Sigmoid colon (tissue), 7 donors: ENCODE data around the gene ANKRD13D. TPM values are rescaled to one million over a fixed set of nuclear protein-coding genes. Genes with fewer than 3 reads are reported as not detected.

Experiments used
- DNase-seq: peaks from one replicate; pipeline ENCODE4 v3.0.0-alpha.2; 2019
- H3K27ac ChIP-seq, 4 donors: fragments of 200-600 bp; sonication (generic); one replicate each; pipeline ENCODE4 v1.5.1; 2016 to 2019; ENCODE audit warnings: mild to moderate bottlenecking in 1 of 4
- H3K27me3 ChIP-seq, 3 donors: fragments of 200-600 bp; sonication (generic); one replicate each; pipeline ENCODE4 v1.5.1; 2019; ENCODE audit warnings: mild to moderate bottlenecking in 1 of 3
- H3K36me3 ChIP-seq, 4 donors: fragments of 200-600 bp; sonication (generic); one replicate each; pipeline ENCODE4 v1.5.1; 2016 to 2019
- H3K4me1 ChIP-seq, 4 donors: fragments of 200-600 bp; sonication (generic); one replicate each; pipeline ENCODE4 v1.5.1; 2017 to 2019
- H3K4me3 ChIP-seq, 4 donors: fragments of 200-600 bp; sonication (generic); one replicate each; pipeline ENCODE4 v1.5.1; 2017 to 2019; ENCODE audit warnings: mild to moderate bottlenecking in 2 of 4, moderate library complexity in 1 of 4
- H3K9me3 ChIP-seq, 4 donors: fragments of 200-600 bp in 3 of 4; sonication (generic) in 3 of 4; one replicate each; pipeline versions ENCODE4 v1.5.1 to v1.6.1; 2013 to 2019
- EP300 ChIP-seq, 4 donors: sonication (generic); formaldehyde crosslinking; IDR thresholded peaks; one replicate each; pipeline ENCODE4 v1.6.1; 2017; ENCODE audit warnings: antibody characterized with exemption in 4 of 4
- POLR2A ChIP-seq, 2 donors: fragments of 450-650 bp; IDR thresholded peaks; one replicate each; pipeline ENCODE4 v1.6.1; 2016; ENCODE audit warnings: antibody characterized with exemption in 2 of 2, mild to moderate bottlenecking in 2 of 2, moderate library complexity in 2 of 2
- POLR2AphosphoS5 ChIP-seq, 4 donors: sonication (generic); formaldehyde crosslinking; IDR thresholded peaks; one replicate each; pipeline ENCODE4 v1.6.1; 2017; ENCODE audit warnings: antibody characterized with exemption in 4 of 4
- WGBS, 2 donors: extraction: QIAGEN DNeasy Blood & Tissue Kit; methylation state at CpG; one replicate each; pipeline ENCODE4 v1.1.7; 2013; 5-methylcytosine and 5-hydroxymethylcytosine counted together
- intact Hi-C: fragments of 100-400 bp; cut with DNase I; formaldehyde crosslinking; loops from one replicate; pipeline ENCODE4 v1.15.1; 2023
- polyA plus RNA-seq, 3 donors: library from polyadenylated mRNA; stranded (reverse); fragments of 200-250 nt; gene quantifications; one replicate each; pipeline ENCODE4 v1.2.3, GENCODE V29; 2013
- total RNA-seq, 4 donors: library from RNA; depleted of rRNA; stranded (reverse); fragments of >200 nt; gene quantifications; one replicate each; pipeline ENCODE4 v1.1.0, GENCODE V29; 2016
- TF ChIP-seq, protein P1 (sequence below), 4 experiments: fragments of 450-650 bp in 3 of 4; fragments of 200-600 bp in 1 of 4; IDR thresholded peaks; one replicate each; pipeline ENCODE4 v1.5.1; 2016 to 2019; ENCODE audit warnings: antibody characterized with exemption in 4 of 4, mild to moderate bottlenecking in 3 of 4, moderate library complexity in 2 of 4
- donor health status: healthy with polysubstance abuse.
- donor health status: Bipolar disorder and iron deficiency.
- donor health status: healthy.

Gene ANKRD13D
- total and polyA plus RNA-seq, 7 donors: 9.0 to 45.7 (median 24.0) TPM

DNA sequence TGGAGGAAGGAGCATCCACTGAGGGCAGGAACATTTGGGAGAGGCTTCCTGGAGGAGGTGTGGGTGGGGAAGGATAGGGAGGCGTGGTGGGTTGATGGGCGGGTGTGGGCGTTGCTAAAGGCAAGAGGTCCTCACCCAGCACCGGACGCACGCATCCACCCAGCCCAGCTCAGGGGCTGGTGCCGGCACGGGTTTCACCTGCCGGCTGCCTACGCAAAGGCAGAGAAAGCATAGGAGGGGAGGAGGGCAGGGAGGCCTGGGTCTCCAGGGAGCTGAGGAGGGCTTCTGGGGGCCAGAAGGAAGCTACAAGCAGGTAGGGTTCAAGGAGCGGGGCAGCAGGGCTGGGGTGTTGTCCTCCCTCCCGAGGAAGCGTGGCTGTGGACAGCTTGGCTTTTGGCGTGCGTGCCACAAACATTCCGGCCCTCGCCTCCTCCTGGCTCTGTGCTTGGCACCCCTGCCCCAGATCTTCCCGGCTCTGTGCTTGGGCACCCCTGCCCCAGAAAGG lies 22.0 kb downstream of the ANKRD13D start:
- no peak for TF ChIP-seq POLR2A (IDR thresholded peaks at IDR 0.05)
- no peak for TF ChIP-seq EP300 (IDR thresholded peaks at IDR 0.05)
- 86 to 92% methylated on average over 18 of the region's 18 CpGs for WGBS, 2 donors
- H3K36me3 ChIP-seq: peaks cover 0 to 26% (median 3%) of the 10 kb centered on the region in 4 donors
- H3K4me3 ChIP-seq: no peak overlapping the region
- H3K27me3 ChIP-seq: no peaks in the 10 kb centered on the region
- DNase-seq: no peak
- no peaks in the 10 kb centered on the region for H3K4me1 ChIP-seq
- intact Hi-C loops: no loop called here
- H3K9me3 ChIP-seq: no peaks in the 10 kb centered on the region
- no peak overlapping the region for H3K27ac ChIP-seq

DNA sequence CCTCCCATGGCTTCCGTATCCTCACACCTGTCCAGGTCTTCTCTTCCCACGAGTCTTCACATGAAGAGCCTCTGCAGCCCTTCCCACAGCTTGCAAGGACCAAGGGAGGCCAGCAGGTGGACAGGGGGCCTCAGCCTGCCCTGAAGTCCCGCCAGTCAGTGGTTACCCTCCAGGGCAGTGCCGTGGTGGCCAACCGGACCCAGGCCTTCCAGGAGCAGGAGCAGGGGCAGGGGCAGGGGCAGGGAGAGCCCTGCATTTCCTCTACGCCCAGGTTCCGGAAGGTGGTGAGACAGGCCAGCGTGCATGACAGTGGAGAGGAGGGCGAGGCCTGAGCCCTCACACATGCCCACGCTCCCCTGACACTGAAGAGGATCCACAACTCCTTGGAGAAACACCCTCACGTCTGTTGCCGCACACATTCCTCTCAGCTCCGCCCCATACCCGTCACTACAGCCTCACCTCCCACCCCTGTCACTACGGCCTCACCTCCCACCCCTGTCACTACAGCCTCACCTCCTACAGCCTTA lies 22.5 kb downstream of the ANKRD13D start:
- WGBS, 2 donors: 75 to 83% methylated on average over 15 of the region's 15 CpGs
- no peaks in the 10 kb centered on the region for H3K27me3 ChIP-seq
- H3K4me3 ChIP-seq: no peak overlapping the region
- H3K4me1 ChIP-seq: peaks cover 0 to 3% (median 1%) of the 10 kb centered on the region in 4 donors
- no peak for DNase-seq
- H3K27ac ChIP-seq: no peak overlapping the region
- TF ChIP-seq POLR2AphosphoS5 (IDR thresholded peaks at IDR 0.05): no peak
- no peak for TF ChIP-seq EP300 (IDR thresholded peaks at IDR 0.05)
- no peak for TF ChIP-seq POLR2A (IDR thresholded peaks at IDR 0.05)
- TF ChIP-seq, protein P1, sequence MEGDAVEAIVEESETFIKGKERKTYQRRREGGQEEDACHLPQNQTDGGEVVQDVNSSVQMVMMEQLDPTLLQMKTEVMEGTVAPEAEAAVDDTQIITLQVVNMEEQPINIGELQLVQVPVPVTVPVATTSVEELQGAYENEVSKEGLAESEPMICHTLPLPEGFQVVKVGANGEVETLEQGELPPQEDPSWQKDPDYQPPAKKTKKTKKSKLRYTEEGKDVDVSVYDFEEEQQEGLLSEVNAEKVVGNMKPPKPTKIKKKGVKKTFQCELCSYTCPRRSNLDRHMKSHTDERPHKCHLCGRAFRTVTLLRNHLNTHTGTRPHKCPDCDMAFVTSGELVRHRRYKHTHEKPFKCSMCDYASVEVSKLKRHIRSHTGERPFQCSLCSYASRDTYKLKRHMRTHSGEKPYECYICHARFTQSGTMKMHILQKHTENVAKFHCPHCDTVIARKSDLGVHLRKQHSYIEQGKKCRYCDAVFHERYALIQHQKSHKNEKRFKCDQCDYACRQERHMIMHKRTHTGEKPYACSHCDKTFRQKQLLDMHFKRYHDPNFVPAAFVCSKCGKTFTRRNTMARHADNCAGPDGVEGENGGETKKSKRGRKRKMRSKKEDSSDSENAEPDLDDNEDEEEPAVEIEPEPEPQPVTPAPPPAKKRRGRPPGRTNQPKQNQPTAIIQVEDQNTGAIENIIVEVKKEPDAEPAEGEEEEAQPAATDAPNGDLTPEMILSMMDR (IDR thresholded peaks at IDR 0.05): no peak
- intact Hi-C loops: no loop called here
- H3K9me3 ChIP-seq: no peaks in the 10 kb centered on the region
- H3K36me3 ChIP-seq: peaks cover 0 to 26% (median 3%) of the 10 kb centered on the region in 4 donors

DNA sequence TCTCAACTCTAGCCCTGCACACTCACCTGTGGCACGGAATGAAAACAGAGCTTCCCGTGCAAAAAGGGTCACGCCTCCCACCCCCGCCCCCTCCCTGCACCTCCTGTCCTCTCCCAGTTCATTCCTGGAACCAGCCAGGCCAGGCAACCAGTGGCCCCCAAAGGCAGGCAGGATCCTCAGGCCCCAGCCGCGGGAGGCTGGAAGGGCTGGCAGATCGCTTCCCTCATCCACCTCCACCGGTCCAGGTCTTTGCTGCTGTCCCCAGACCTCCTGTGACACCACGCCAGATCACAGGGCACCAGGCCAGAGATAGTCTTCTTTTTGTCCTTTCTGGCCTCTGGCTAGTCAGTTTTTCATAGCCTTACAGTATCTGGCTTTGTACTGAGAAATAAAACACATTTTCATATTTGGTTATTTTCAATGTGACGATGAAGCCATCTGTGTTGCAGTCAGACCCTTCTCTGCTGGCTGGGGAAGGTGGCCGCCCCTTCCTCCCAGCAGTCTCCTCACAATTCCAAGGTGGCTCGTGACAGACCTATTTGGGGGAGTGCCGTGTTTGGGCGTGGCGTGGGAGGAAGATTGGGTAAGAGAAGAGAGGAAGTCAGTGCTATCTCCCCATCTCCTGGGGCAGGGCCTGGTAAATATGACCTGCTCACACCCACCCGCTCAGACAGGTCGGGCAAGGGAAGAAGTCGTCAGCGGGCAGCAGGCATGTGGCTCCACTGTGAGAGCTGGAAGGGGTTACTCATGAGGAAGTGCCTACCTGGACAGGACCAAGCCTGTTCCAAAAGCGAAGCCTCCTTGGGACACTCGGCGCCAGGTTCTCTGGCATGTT lies 23.3 kb downstream of the ANKRD13D start:
- Histone ChIP-seq H3K27me3 (no peaks in the 10 kb centered on the region), H3K4me1 (peaks cover 0 to 5% (median 3%) of the 10 kb centered on the region in 4 donors), H3K36me3 (peaks cover 0 to 26% (median 3%) of the 10 kb centered on the region in 4 donors), H3K27ac (peak overlapping the region in 1 of 4 donors; percentile 14), H3K4me3 (no peak overlapping the region), H3K9me3 (no peaks in the 10 kb centered on the region)
- WGBS, 2 donors: 31 to 67% methylated on average over 22 of the region's 22 CpGs
- intact Hi-C loops: no loop called here
- no peak for DNase-seq
- TF ChIP-seq EP300 (IDR thresholded peaks at IDR 0.05) (no peak), POLR2AphosphoS5 (IDR thresholded peaks at IDR 0.05) (no peak)
- TF ChIP-seq, protein P1 (IDR thresholded peaks at IDR 0.05): no peak

DNA sequence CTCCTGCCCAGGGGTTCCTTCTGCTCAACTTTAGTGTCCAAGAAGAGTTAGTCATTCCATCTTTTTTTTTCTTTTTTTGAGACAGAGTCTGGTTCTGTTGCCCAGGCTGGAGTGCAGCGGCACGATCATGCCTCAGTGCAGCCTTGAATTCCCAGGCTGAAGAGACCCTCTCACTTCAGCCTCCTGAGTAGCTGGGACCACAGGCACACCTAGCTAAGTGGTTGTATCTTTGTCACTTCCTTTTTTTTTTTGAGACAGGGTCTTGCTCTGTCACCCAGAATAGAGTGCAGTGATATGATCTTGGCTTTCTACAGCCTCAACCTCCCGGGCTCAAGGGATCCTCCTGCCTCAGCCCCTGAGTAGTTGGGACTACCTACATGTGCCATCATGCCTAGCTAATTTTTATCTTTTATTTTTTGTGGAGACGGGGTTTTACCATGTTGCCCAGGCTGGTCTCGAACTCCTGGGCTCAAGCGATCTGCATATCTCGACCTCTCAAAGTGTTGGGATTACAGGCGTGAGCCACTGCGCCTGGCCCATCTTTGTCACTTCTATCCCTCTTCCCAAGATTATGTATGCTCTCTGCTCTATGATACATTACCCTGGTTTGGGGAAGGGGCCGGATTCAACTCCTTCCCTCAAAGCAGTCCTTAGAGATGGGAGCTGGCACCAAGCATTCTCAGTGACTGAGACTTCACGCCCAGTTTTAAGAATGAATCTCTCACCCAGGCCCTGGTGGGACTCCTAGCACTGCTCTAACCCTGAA lies 24.2 kb downstream of the ANKRD13D start:
- TF ChIP-seq EP300 (IDR thresholded peaks at IDR 0.05): no peak
- TF ChIP-seq, protein P1 (IDR thresholded peaks at IDR 0.05): no peak
- TF ChIP-seq POLR2A (IDR thresholded peaks at IDR 0.05): no peak
- TF ChIP-seq POLR2AphosphoS5 (IDR thresholded peaks at IDR 0.05): no peak
- Histone ChIP-seq H3K4me3 (no peak overlapping the region), H3K9me3 (no peaks in the 10 kb centered on the region), H3K36me3 (peaks cover 0 to 22% (median 2%) of the 10 kb centered on the region in 4 donors), H3K27me3 (no peaks in the 10 kb centered on the region), H3K27ac (no peak overlapping the region), H3K4me1 (peaks cover 0 to 10% (median 6%) of the 10 kb centered on the region in 4 donors)
- intact Hi-C loops: no loop called here
- no peak for DNase-seq
- 91 to 92% methylated on average over 11 of the region's 11 CpGs for WGBS, 2 donors

DNA sequence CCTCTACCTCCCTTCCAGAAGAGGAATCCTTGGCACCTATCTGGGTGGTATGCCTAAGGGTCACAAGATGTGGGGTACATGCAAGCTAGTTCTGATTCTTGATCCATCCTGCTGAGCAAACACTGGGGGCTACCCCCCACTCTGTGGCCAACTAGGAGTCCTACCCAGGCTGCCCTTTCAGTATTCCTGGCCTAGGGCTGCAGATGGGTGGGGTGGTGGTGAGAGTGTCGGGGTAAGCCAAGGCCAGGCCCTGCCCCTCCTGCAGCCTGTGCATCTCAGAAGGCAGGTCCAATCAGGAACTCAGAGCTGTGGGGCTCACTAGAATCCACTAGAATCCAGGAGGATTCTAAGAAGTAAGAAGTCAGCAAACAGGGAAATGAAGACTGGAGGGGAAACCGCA lies 25.1 kb downstream of the ANKRD13D start:
- H3K27ac ChIP-seq: no peak overlapping the region
- H3K4me1 ChIP-seq: peaks cover 0 to 19% (median 15%) of the 10 kb centered on the region in 4 donors
- DNase-seq: no peak
- TF ChIP-seq POLR2A (IDR thresholded peaks at IDR 0.05) (no peak), EP300 (IDR thresholded peaks at IDR 0.05) (no peak), POLR2AphosphoS5 (IDR thresholded peaks at IDR 0.05) (no peak)
- TF ChIP-seq, protein P1 (IDR thresholded peaks at IDR 0.05): no peak
- 78 to 81% methylated on average over 2 of the region's 2 CpGs for WGBS, 2 donors
- H3K36me3 ChIP-seq: peaks cover 0 to 13% (median 0%) of the 10 kb centered on the region in 4 donors
- H3K4me3 ChIP-seq: no peak overlapping the region
- no peaks in the 10 kb centered on the region for H3K9me3 ChIP-seq
- H3K27me3 ChIP-seq: no peaks in the 10 kb centered on the region
- intact Hi-C loops: no loop called here
